SK-N-SH (cell line): ENCODE data around the gene SF3A2. TPM values are rescaled to one million over a fixed set of nuclear protein-coding genes. Genes with fewer than 3 reads are reported as not detected.

Experiments
- CTCF ChIA-PET: fragments of 300-600, 350-600 bp; formaldehyde crosslinking; extraction: SDS; loops from one replicate; lab custom pipeline; 2021; lab: Yijun Ruan, JAX
- POLR2A ChIA-PET: fragments of 350-600 bp; sonication (Branson Sonifier 250); formaldehyde crosslinking; extraction: SDS; loops from one replicate; lab custom pipeline; 2020; ENCODE audit warnings: antibody characterized with exemption, inconsistent platforms; lab: Yijun Ruan, JAX
- DNase-seq: peaks from one replicate; pipeline ENCODE4 v3.0.0; 2012
- H2AFZ ChIP-seq: fragments of 200-600 bp; sonication (generic); 2 replicates; pipeline ENCODE4 v1.8.1; 2016; ENCODE audit warnings: antibody characterized with exemption, mild to moderate bottlenecking, low read depth
- H3F3A ChIP-seq: fragments of 200-600 bp; sonication (generic); replicated peaks from 2 replicates; pipeline ENCODE3; 2016; ENCODE audit warnings: antibody characterized with exemption, mild to moderate bottlenecking; ENCODE audit not compliant: insufficient read depth
- H3K27ac ChIP-seq, 2 experiments: fragments of 200-500 bp in 1 of 2; fragments of 200-600 bp in 1 of 2; sonication (Bioruptor generic) in 1 of 2; sonication (generic), shearing (Covaris generic) in 1 of 2; 2 replicates each; pipeline versions ENCODE4 v1.5.1 to v1.6.1; 2014 to 2016; ENCODE audit warnings: low read depth in 2 of 2, inconsistent platforms in 1 of 2, low read length in 1 of 2, mild to moderate bottlenecking in 1 of 2, mixed read lengths in 1 of 2
- H3K27me3 ChIP-seq: fragments of 200-600 bp; sonication (generic), shearing (Covaris generic); 2 replicates; pipeline ENCODE4 v1.6.1; 2016; ENCODE audit warnings: mixed run types; ENCODE audit not compliant: insufficient read depth
- H3K36me3 ChIP-seq, 2 experiments: fragments of 200-500 bp in 1 of 2; fragments of 200-600 bp in 1 of 2; sonication (Bioruptor generic) in 1 of 2; sonication (generic) in 1 of 2; replicated peaks in 1 of 2; 2 replicates each; pipeline versions ENCODE3 to v1.5.1; 2014 to 2016; ENCODE audit warnings: low read length in 1 of 2, mild to moderate bottlenecking in 1 of 2; ENCODE audit not compliant: insufficient read depth in 2 of 2, control insufficient read depth in 1 of 2
- H3K4me1 ChIP-seq, 2 experiments: fragments of 200-500 bp in 1 of 2; fragments of 200-600 bp in 1 of 2; sonication (Bioruptor generic) in 1 of 2; sonication (generic), shearing (Covaris generic) in 1 of 2; 2 replicates each; pipeline versions ENCODE4 v1.5.1 to v1.6.1; 2014 to 2016; ENCODE audit warnings: low read depth in 1 of 2, low read length in 1 of 2, mixed run types in 1 of 2; ENCODE audit not compliant: insufficient read depth in 2 of 2, control insufficient read depth in 1 of 2
- H3K4me2 ChIP-seq: fragments of 200-600 bp; sonication (generic), shearing (Covaris generic); 2 replicates; pipeline ENCODE4 v1.6.1; 2017; ENCODE audit warnings: mixed run types
- H3K4me3 ChIP-seq, 2 experiments: fragments of 200-500 bp in 1 of 2; fragments of 200-600 bp in 1 of 2; sonication (Bioruptor generic) in 1 of 2; sonication (generic), shearing (Covaris generic) in 1 of 2; 2 replicates each; pipeline versions ENCODE4 v1.5.1 to v1.8.1; 2014 to 2016; ENCODE audit warnings: low read depth in 2 of 2, inconsistent platforms in 1 of 2, low read length in 1 of 2, mild to moderate bottlenecking in 1 of 2, mixed read lengths in 1 of 2, moderate library complexity in 1 of 2
- H3K79me2 ChIP-seq: fragments of 200-600 bp; sonication (generic); 2 replicates; pipeline ENCODE4 v1.8.1; 2017; ENCODE audit warnings: mild to moderate bottlenecking; ENCODE audit not compliant: insufficient read depth
- H3K9ac ChIP-seq: fragments of 200-600 bp; sonication (generic); 2 replicates; pipeline ENCODE4 v1.6.1; 2017; ENCODE audit warnings: mixed run types
- H3K9me2 ChIP-seq: fragments of 200-600 bp; sonication (generic); 2 replicates; pipeline ENCODE4 v1.6.1; 2017; ENCODE audit warnings: mixed run types
- H3K9me3 ChIP-seq: fragments of 200-600 bp; sonication (generic); 2 replicates; pipeline ENCODE4 v1.6.1; 2017; ENCODE audit warnings: mixed run types, mild to moderate bottlenecking, moderate library complexity
- H4K20me1 ChIP-seq: fragments of 200-600 bp; sonication (generic); 2 replicates; pipeline ENCODE4 v1.6.1; 2017; ENCODE audit warnings: mild to moderate bottlenecking, mixed run types; ENCODE audit not compliant: insufficient read depth
- FOSL2 ChIP-seq: IDR thresholded peaks from 2 replicates; pipeline ENCODE4 v1.4.0; 2012; ENCODE audit warnings: low read depth, mild to moderate bottlenecking, moderate library complexity, borderline replicate concordance
- FOXJ3 ChIP-seq: sonication (generic); formaldehyde crosslinking; IDR thresholded peaks from 2 replicates; pipeline ENCODE4 v1.5.1; 2020; ENCODE audit warnings: mild to moderate bottlenecking, missing genetic modification reagents
- FOXM1 ChIP-seq: IDR thresholded peaks from 2 replicates; pipeline ENCODE4 v1.4.0; 2012; ENCODE audit warnings: low read depth, mild to moderate bottlenecking
- GATA2 ChIP-seq: sonication (generic); formaldehyde crosslinking; IDR thresholded peaks from 2 replicates; pipeline ENCODE4 v1.5.0; 2020; ENCODE audit warnings: mild to moderate bottlenecking, missing genetic modification reagents
- MAX ChIP-seq: IDR thresholded peaks from 2 replicates; pipeline ENCODE4 v1.4.0; 2012; ENCODE audit warnings: low read depth
- NRF1 ChIP-seq: IDR thresholded peaks from 2 replicates; pipeline ENCODE4 v1.6.1; 2012; ENCODE audit warnings: low read depth, mild to moderate bottlenecking, low read length
- REST ChIP-seq: IDR thresholded peaks from 2 replicates; pipeline ENCODE4 v1.6.1; 2012; ENCODE audit warnings: mild to moderate bottlenecking, low read depth, low read length, moderate library complexity
- SIN3A ChIP-seq: IDR thresholded peaks from 2 replicates; pipeline ENCODE4 v1.6.1; 2012; ENCODE audit warnings: low read depth, mild to moderate bottlenecking, low read length, moderate library complexity, borderline replicate concordance
- SMC3 ChIP-seq: IDR thresholded peaks from 2 replicates; pipeline ENCODE4 v1.6.1; 2012; ENCODE audit warnings: low read depth, low read length, improper control_type of control experiment
- TAF1 ChIP-seq: IDR thresholded peaks from 2 replicates; pipeline ENCODE4 v1.6.1; 2012; ENCODE audit warnings: low read depth, mild to moderate bottlenecking, low read length, moderate library complexity, borderline replicate concordance
- TCF12 ChIP-seq: IDR thresholded peaks from 2 replicates; pipeline ENCODE4 v1.4.0; 2012
- USF1 ChIP-seq: IDR thresholded peaks from 2 replicates; pipeline ENCODE4 v1.4.0; 2012; ENCODE audit warnings: low read depth, borderline replicate concordance
- YY1 ChIP-seq: IDR thresholded peaks from 2 replicates; pipeline ENCODE4 v1.4.0; 2012; ENCODE audit warnings: low read depth, mild to moderate bottlenecking
- WGBS: methylation state at CpG from one replicate; pipeline ENCODE4 v1.1.6; 2017; ENCODE audit warnings: low lambda C conversion rate; 5-methylcytosine and 5-hydroxymethylcytosine counted together
- polyA plus RNA-seq, 3 experiments: library from polyadenylated mRNA; depleted of rRNA; stranded (reverse); fragments of >200 nt; gene quantifications; 2 replicates each; pipeline ENCODE4 v1.2.3, GENCODE V29; 2012

SF3A2 gene
- polyA plus RNA-seq, 1 of the 3 experiments (the other 2 are of a cell fraction) = 55.8 TPM

GRCh38 chr19:2269244-2270156 lies 32.9 kb downstream of the SF3A2 start (continued):
- peak; percentile 20; the same call in 1 of the 2 replicates for TF ChIP-seq USF1
- TF ChIP-seq REST = peak; percentile 78
- peak; percentile 47; the same call in 1 of the 2 replicates for TF ChIP-seq NRF1
- no peak; the same call in 1 of the 2 replicates for TF ChIP-seq TCF12
- peak; percentile 99 for TF ChIP-seq YY1
- peak; percentile 64; the same call in 1 of the 2 replicates for TF ChIP-seq SIN3A
- TF ChIP-seq SMC3 = no peak
- TF ChIP-seq GATA2 (CRISPR knock-in tag) = no peak
- TF ChIP-seq TAF1 = peak; percentile 100
- TF ChIP-seq FOXJ3 (CRISPR knock-in tag) = peak; percentile 24; the same call in 1 of the 2 replicates
- TF ChIP-seq MAX = peak; percentile 56; the same call in 1 of the 2 replicates
- no peak for TF ChIP-seq FOSL2

GRCh38 chr19:2270157-2270422 lies 33.5 kb downstream of the SF3A2 start:
- DNase-seq = no peak
- Histone ChIP-seq H3K9ac (peak overlapping the region; percentile 99), H4K20me1 (peaks cover 54% of the 10 kb centered on the region), H3K27me3 (no peaks in the 10 kb centered on the region), H3K27ac (peak overlapping the region; percentile 87), H3K9me2 (no peaks in the 10 kb centered on the region), H3K4me1 (peaks cover 8 to 32% of the 10 kb centered on the region in 2 experiments; a peak in 3 of 4 replicates), H3K4me2 (peak overlapping the region; percentile 90), H3K9me3 (no peaks in the 10 kb centered on the region), H3K36me3 (peaks cover 17 to 26% of the 10 kb centered on the region in 2 experiments), H3K79me2 (peaks cover 58% of the 10 kb centered on the region), H2AFZ (no peak overlapping the region), H3K4me3 (peak overlapping the region; percentile 91 to 100), H3F3A (peaks cover 23% of the 10 kb centered on the region)
- POLR2A ChIA-PET = interaction anchor here (0.7 to 3.5 kb wide), 18 partner anchors 9 to 197 kb away, joined by 3 to 28 read pairs (median 4); partner anchors contain the start of genes AP3D1 and PLEKHJ1
- CTCF ChIA-PET = interaction anchor here (1.0 to 11.9 kb wide), 6 partner anchors 25 to 123 kb away, joined by 3 to 284 read pairs (median 49); partner anchors contain the start of genes LINGO3, PLEKHJ1 and SF3A2
- TF ChIP-seq FOXM1 (0 out of 2 replicates have a peak, but pooled peaks have one; percentile 4), SIN3A (no peak)
- WGBS = no CpG with 5 or more reads among the region's 30 CpGs
